SK-N-SH treated with all-trans-retinoic acid at 6 μM for 48 hours (cell line): ENCODE measurements around the gene BIRC5.
A peak's percentile ranks its signal among the peaks of the same experiment; 100 is the strongest.

Experiments
- ATAC-seq: fragments of 200-7000 bp; cut with Tn5 transposase; 3 replicates; pipeline ENCODE4 v1.9.1; 2020; ENCODE audit warnings: mild to moderate bottlenecking, moderate library complexity
- ARNTL ChIP-seq: fragments of 450-650 bp; formaldehyde crosslinking; IDR thresholded peaks from 2 replicates; pipeline ENCODE4 v1.5.0; 2020; ENCODE audit warnings: low read depth, mild to moderate bottlenecking, moderate library complexity, borderline replicate concordance
- CSDC2 ChIP-seq: fragments of 250-450 bp; sonication (Bioruptor Pico); IDR thresholded peaks from 2 replicates; pipeline ENCODE4 v1.5.0; 2020; ENCODE audit warnings: mild to moderate bottlenecking, moderate library complexity
- ESRRG ChIP-seq: fragments of 250-450 bp; sonication (Bioruptor Pico); IDR thresholded peaks from 2 replicates; pipeline ENCODE4 v1.6.1; 2021; ENCODE audit warnings: mild to moderate bottlenecking
- GLIS3 ChIP-seq: fragments of 250-450 bp; sonication (Bioruptor Pico); IDR thresholded peaks from 2 replicates; pipeline ENCODE4 v1.5.0; 2020; ENCODE audit warnings: mild to moderate bottlenecking, moderate library complexity
- PPARA ChIP-seq: fragments of 250-450 bp; sonication (Bioruptor Pico); IDR thresholded peaks from 2 replicates; pipeline ENCODE4 v1.5.0; 2020; ENCODE audit warnings: mild to moderate bottlenecking, borderline replicate concordance
- SNAI2 ChIP-seq: fragments of 250-450 bp; sonication (Bioruptor Pico); IDR thresholded peaks from 2 replicates; pipeline ENCODE4 v1.5.0; 2020; ENCODE audit warnings: mild to moderate bottlenecking, moderate library complexity
- TCF4 ChIP-seq: fragments of 250-450 bp; sonication (Bioruptor Pico); IDR thresholded peaks from 2 replicates; pipeline ENCODE4 v1.8.0; 2021; ENCODE audit warnings: mild to moderate bottlenecking, moderate library complexity, borderline replicate concordance
- TOX ChIP-seq: fragments of 250-450 bp; sonication (Bioruptor Pico); IDR thresholded peaks from 2 replicates; pipeline ENCODE4 v1.8.0; 2021; ENCODE audit warnings: mild to moderate bottlenecking, moderate library complexity, borderline replicate concordance
- ZC3H10 ChIP-seq: fragments of 250-450 bp; sonication (Bioruptor Pico); IDR thresholded peaks from 2 replicates; pipeline ENCODE4 v1.5.1; 2021; ENCODE audit warnings: mild to moderate bottlenecking, moderate library complexity
- ZFP3 ChIP-seq: fragments of 250-450 bp; sonication (Bioruptor Pico); IDR thresholded peaks from 2 replicates; pipeline ENCODE4 v1.5.0; 2020; ENCODE audit warnings: mild to moderate bottlenecking, moderate library complexity
- ZFP30 ChIP-seq: fragments of 450-650 bp; formaldehyde crosslinking; IDR thresholded peaks from 2 replicates; pipeline ENCODE4 v1.5.0; 2022; ENCODE audit warnings: mild to moderate bottlenecking, moderate library complexity
- ZNF565 ChIP-seq: fragments of 450-650 bp; formaldehyde crosslinking; conservative IDR thresholded peaks from 2 replicates; pipeline ENCODE4 v1.5.0; 2020; ENCODE audit warnings: low read depth, mild to moderate bottlenecking, moderate library complexity
- ZNF70 ChIP-seq: fragments of 450-650 bp; formaldehyde crosslinking; IDR thresholded peaks from 2 replicates; pipeline ENCODE4 v1.5.0; 2020; ENCODE audit warnings: mild to moderate bottlenecking, moderate library complexity
- TF ChIP-seq, protein P1 (sequence below): fragments of 250-450 bp; sonication (Bioruptor Pico); IDR thresholded peaks from 2 replicates; pipeline ENCODE4 v1.5.1; 2020; ENCODE audit warnings: low read depth, mild to moderate bottlenecking, moderate library complexity
- TF ChIP-seq, protein P2 (sequence below): fragments of 250-450 bp; sonication (Bioruptor Pico); IDR thresholded peaks from 2 replicates; pipeline ENCODE4 v1.5.0; 2020; ENCODE audit warnings: mild to moderate bottlenecking, moderate library complexity
- TF ChIP-seq, protein P3 (sequence below): fragments of 250-450 bp; sonication (Bioruptor Pico); IDR thresholded peaks from 2 replicates; pipeline ENCODE4 v1.8.0; 2020; ENCODE audit warnings: mild to moderate bottlenecking, moderate library complexity, borderline replicate concordance
- TF ChIP-seq, protein P4 (sequence below): fragments of 250-450 bp; sonication (Bioruptor Pico); IDR thresholded peaks from 2 replicates; pipeline ENCODE4 v1.8.0; 2021; ENCODE audit warnings: low read depth, mild to moderate bottlenecking, moderate library complexity, borderline replicate concordance

BIRC5 gene

DNA sequence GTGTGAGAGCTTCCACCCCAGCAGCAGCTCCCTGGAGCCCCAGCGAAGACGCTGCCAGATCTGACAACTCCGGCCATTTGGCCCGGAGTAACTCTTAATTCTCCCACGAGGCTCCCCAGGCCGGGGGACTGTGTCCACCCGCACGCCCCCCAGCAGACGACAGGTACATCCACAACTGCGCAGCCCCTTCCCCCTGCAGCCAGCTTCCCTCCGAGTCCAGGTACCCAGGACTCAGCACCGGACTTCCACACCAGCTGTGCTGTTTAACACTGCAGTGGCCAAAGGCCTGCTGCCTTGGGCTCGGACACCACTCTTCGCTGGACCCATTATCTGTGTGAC lies 38.4 kb upstream of the BIRC5 start:
- ATAC-seq: no peak
- TF ChIP-seq ZFP30 (CRISPR knock-in tag): no peak
- no peak for TF ChIP-seq ZNF565 (CRISPR knock-in tag)

DNA sequence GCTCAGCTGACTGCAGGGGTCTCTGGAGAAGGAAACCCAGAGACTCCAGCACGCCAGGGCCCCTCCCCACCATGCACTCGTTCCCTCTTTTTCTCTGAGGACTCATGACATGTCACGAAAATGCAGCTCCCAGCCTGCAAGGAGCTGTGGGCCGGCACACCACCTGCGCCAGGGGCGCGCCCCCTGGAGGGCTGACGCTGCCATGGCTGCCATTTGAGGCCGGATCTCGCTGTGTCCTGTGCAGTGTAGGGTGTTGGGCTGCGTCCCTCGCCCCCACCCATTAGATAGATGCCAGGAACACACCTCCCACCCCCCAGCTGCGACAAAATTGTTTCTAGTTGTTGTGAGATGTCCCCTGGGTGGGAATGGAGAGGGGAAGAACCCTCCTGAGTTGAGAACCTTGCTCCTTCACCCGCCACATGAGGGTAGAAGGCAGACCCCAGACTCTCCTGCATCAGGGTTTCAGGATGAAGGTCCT lies 37.5 kb upstream of the BIRC5 start:
- peak; percentile 84 for ATAC-seq
- TF ChIP-seq, protein P1, sequence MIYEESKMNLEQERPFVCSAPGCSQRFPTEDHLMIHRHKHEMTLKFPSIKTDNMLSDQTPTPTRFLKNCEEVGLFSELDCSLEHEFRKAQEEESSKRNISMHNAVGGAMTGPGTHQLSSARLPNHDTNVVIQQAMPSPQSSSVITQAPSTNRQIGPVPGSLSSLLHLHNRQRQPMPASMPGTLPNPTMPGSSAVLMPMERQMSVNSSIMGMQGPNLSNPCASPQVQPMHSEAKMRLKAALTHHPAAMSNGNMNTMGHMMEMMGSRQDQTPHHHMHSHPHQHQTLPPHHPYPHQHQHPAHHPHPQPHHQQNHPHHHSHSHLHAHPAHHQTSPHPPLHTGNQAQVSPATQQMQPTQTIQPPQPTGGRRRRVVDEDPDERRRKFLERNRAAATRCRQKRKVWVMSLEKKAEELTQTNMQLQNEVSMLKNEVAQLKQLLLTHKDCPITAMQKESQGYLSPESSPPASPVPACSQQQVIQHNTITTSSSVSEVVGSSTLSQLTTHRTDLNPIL (CRISPR knock-in tag): no peak
- TF ChIP-seq CSDC2 (CRISPR knock-in tag) (no peak), ZFP3 (CRISPR knock-in tag) (no peak), TOX (CRISPR knock-in tag) (no peak), ESRRG (CRISPR knock-in tag) (no peak), ZNF565 (CRISPR knock-in tag) (no peak), ARNTL (CRISPR knock-in tag) (no peak), GLIS3 (CRISPR knock-in tag) (no peak), ZC3H10 (no peak), SNAI2 (CRISPR knock-in tag) (no peak), ZNF70 (CRISPR knock-in tag) (no peak), PPARA (no peak)
- TF ChIP-seq, protein P2, sequence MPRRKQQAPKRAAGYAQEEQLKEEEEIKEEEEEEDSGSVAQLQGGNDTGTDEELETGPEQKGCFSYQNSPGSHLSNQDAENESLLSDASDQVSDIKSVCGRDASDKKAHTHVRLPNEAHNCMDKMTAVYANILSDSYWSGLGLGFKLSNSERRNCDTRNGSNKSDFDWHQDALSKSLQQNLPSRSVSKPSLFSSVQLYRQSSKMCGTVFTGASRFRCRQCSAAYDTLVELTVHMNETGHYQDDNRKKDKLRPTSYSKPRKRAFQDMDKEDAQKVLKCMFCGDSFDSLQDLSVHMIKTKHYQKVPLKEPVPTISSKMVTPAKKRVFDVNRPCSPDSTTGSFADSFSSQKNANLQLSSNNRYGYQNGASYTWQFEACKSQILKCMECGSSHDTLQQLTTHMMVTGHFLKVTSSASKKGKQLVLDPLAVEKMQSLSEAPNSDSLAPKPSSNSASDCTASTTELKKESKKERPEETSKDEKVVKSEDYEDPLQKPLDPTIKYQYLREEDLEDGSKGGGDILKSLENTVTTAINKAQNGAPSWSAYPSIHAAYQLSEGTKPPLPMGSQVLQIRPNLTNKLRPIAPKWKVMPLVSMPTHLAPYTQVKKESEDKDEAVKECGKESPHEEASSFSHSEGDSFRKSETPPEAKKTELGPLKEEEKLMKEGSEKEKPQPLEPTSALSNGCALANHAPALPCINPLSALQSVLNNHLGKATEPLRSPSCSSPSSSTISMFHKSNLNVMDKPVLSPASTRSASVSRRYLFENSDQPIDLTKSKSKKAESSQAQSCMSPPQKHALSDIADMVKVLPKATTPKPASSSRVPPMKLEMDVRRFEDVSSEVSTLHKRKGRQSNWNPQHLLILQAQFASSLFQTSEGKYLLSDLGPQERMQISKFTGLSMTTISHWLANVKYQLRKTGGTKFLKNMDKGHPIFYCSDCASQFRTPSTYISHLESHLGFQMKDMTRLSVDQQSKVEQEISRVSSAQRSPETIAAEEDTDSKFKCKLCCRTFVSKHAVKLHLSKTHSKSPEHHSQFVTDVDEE: no peak
- TF ChIP-seq, protein P3, sequence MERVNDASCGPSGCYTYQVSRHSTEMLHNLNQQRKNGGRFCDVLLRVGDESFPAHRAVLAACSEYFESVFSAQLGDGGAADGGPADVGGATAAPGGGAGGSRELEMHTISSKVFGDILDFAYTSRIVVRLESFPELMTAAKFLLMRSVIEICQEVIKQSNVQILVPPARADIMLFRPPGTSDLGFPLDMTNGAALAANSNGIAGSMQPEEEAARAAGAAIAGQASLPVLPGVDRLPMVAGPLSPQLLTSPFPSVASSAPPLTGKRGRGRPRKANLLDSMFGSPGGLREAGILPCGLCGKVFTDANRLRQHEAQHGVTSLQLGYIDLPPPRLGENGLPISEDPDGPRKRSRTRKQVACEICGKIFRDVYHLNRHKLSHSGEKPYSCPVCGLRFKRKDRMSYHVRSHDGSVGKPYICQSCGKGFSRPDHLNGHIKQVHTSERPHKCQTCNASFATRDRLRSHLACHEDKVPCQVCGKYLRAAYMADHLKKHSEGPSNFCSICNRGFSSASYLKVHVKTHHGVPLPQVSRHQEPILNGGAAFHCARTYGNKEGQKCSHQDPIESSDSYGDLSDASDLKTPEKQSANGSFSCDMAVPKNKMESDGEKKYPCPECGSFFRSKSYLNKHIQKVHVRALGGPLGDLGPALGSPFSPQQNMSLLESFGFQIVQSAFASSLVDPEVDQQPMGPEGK (CRISPR knock-in tag): no peak
- TF ChIP-seq, all 23 proteins: peak for 0

DNA sequence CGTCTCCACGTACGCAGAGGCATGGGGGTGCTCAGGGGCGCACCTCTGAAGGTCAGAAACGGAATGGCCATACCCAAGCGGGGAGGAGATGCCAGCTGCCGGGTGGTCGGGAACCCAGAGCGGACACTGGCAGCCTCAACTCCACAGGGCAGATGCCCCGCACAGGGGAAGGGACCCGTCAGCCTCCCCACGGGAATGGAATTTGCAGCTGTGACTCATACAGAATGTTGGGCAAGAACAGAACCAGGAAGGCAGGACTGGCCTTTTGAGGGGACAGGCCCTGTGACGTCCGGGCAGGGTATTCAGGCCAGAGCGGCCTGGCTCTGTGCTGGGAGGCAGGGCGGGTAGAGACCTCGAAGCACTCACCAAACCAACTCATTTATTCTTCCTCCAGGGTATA lies 34.7 kb upstream of the BIRC5 start:
- 0 out of 3 replicates have a peak, but pooled peaks have one; percentile 7 for ATAC-seq
- TF ChIP-seq CSDC2 (CRISPR knock-in tag) (no peak), SNAI2 (CRISPR knock-in tag) (no peak), GLIS3 (CRISPR knock-in tag) (no peak), ZFP30 (CRISPR knock-in tag) (no peak), PPARA (no peak), ESRRG (CRISPR knock-in tag) (no peak), ZFP3 (CRISPR knock-in tag) (no peak), TCF4 (CRISPR knock-in tag) (no peak)
- TF ChIP-seq, protein P4, sequence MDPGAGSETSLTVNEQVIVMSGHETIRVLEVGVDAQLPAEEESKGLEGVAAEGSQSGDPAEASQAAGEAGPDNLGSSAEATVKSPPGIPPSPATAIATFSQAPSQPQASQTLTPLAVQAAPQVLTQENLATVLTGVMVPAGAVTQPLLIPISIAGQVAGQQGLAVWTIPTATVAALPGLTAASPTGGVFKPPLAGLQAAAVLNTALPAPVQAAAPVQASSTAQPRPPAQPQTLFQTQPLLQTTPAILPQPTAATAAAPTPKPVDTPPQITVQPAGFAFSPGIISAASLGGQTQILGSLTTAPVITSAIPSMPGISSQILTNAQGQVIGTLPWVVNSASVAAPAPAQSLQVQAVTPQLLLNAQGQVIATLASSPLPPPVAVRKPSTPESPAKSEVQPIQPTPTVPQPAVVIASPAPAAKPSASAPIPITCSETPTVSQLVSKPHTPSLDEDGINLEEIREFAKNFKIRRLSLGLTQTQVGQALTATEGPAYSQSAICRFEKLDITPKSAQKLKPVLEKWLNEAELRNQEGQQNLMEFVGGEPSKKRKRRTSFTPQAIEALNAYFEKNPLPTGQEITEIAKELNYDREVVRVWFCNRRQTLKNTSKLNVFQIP (CRISPR knock-in tag): no peak
- TF ChIP-seq, protein P2: no peak
- TF ChIP-seq, protein P3 (CRISPR knock-in tag): no peak
